ENCODE results near the gene SOX15. TPM values are rescaled to one million over a fixed set of nuclear protein-coding genes. Genes with fewer than 3 reads are reported as not detected.

The SOX15 gene
- total and polyA plus RNA-seq, 2 of the 13 experiments (the other 11 are each of a cell fraction or from before 2014, with no cell fraction given): 0.07 to 0.18 TPM

DNA sequence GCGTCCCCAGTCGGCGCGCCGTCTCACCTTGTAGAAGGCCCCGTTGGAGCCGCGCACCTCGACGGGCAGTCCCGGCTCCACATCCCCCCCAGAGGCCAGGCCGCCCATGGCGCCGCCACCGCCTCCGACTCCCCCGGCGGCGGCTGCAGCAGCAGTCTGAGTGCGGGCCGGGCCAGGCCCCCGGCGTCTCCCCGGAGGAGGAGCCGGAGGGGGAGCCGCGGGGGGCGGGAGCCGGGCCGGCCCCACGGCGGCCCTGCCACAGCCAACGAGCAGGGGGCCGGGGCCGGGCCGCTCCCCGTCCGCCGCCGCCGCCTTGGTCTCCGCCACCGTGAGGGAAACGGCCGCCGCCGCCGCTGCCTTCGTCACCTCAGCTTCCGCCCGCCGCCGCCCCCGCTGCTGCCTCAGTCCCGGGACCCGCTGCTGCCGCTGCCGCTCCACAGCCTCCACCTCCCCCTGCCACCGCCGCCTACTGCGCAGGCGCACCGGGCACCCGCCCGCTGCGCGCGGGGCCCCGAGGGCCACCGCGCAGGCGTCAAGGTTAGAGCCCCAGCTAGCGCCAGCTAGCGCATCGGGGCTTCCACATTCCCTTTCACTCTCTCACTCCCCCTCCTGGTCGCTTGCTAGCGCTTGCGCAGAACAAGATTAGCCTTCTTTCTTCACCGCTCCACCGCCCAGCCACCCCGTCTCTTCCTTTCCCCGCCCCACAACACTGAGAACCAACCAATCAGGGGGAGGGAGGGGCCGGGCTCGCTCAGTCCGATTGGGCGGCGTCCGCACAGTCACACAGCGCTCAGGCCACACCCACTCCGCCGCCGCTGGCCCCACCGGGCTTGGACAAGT, 24.8 kb upstream of the SOX15 start, which contains the start of gene FXR2 (continued):
- TF ChIP-seq, protein P1, sequence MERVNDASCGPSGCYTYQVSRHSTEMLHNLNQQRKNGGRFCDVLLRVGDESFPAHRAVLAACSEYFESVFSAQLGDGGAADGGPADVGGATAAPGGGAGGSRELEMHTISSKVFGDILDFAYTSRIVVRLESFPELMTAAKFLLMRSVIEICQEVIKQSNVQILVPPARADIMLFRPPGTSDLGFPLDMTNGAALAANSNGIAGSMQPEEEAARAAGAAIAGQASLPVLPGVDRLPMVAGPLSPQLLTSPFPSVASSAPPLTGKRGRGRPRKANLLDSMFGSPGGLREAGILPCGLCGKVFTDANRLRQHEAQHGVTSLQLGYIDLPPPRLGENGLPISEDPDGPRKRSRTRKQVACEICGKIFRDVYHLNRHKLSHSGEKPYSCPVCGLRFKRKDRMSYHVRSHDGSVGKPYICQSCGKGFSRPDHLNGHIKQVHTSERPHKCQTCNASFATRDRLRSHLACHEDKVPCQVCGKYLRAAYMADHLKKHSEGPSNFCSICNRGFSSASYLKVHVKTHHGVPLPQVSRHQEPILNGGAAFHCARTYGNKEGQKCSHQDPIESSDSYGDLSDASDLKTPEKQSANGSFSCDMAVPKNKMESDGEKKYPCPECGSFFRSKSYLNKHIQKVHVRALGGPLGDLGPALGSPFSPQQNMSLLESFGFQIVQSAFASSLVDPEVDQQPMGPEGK (CRISPR knock-in tag; IDR thresholded peaks at IDR 0.05): no peak; the same call in 1 of the 2 replicates
- TF ChIP-seq JARID2 (CRISPR knock-in tag; IDR thresholded peaks at IDR 0.05; ENCODE audit: insufficient replicate concordance): no peak
- peak; percentile 64 for TF ChIP-seq THAP11 (CRISPR knock-in tag; IDR thresholded peaks at IDR 0.05)
- TF ChIP-seq HES4 (CRISPR knock-in tag; IDR thresholded peaks at IDR 0.05; ENCODE audit: borderline replicate concordance): peak; percentile 59; the same call in 1 of the 2 replicates
- no peak for TF ChIP-seq MAFF (IDR thresholded peaks at IDR 0.05; ENCODE audit: low read depth, low read length)
- TF ChIP-seq, protein P2, sequence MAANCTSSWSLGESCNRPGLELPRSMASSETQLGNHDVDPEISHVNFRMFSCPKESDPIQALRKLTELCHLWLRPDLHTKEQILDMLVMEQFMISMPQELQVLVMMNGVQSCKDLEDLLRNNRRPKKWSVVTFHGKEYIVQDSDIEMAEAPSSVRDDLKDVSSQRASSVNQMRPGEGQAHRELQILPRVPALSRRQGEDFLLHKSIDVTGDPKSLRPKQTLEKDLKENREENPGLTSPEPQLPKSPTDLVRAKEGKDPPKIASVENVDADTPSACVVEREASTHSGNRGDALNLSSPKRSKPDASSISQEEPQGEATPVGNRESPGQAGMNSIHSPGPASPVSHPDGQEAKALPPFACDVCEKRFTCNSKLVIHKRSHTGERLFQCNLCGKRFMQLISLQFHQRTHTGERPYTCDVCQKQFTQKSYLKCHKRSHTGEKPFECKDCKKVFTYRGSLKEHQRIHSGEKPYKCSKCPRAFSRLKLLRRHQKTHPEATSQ (CRISPR knock-in tag; IDR thresholded peaks at IDR 0.05; ENCODE audit: borderline replicate concordance): no peak
- peak; percentile 78; the same call in 1 of the 2 replicates for TF ChIP-seq ZFP82 (CRISPR knock-in tag; IDR thresholded peaks at IDR 0.05; ENCODE audit: borderline replicate concordance)
- TF ChIP-seq, protein P3, sequence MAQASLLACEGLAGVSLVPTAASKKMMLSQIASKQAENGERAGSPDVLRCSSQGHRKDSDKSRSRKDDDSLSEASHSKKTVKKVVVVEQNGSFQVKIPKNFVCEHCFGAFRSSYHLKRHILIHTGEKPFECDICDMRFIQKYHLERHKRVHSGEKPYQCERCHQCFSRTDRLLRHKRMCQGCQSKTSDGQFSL (CRISPR knock-in tag; IDR thresholded peaks at IDR 0.05): no peak
- TF ChIP-seq ZNF431 (CRISPR knock-in tag; IDR thresholded peaks at IDR 0.05; ENCODE audit: borderline replicate concordance, low read depth): 0 out of 2 replicates have a peak, but pooled peaks have one; percentile 26
- no peak for TF ChIP-seq RORA (CRISPR knock-in tag; IDR thresholded peaks at IDR 0.05)
- TF ChIP-seq SP4 (CRISPR knock-in tag; IDR thresholded peaks at IDR 0.05): peak; percentile 31
- peak; percentile 53; the same call in 1 of the 2 replicates for TF ChIP-seq ESRRA (CRISPR knock-in tag; IDR thresholded peaks at IDR 0.05; ENCODE audit: low read depth)
- no peak for TF ChIP-seq MXD4 (CRISPR knock-in tag; IDR thresholded peaks at IDR 0.05)
- no peak for TF ChIP-seq FOXO1 (CRISPR knock-in tag; IDR thresholded peaks at IDR 0.05)
- TF ChIP-seq HOXA7 (CRISPR knock-in tag; IDR thresholded peaks at IDR 0.05): no peak
- TF ChIP-seq ARNT2 (CRISPR knock-in tag; IDR thresholded peaks at IDR 0.05; ENCODE audit: low read depth): 0 out of 2 replicates have a peak, but pooled peaks have one; percentile 69
- TF ChIP-seq ZNF3 (CRISPR knock-in tag; IDR thresholded peaks at IDR 0.05): no peak
- TF ChIP-seq ZNF549 (CRISPR knock-in tag; IDR thresholded peaks at IDR 0.05): no peak
- TF ChIP-seq, protein P4, sequence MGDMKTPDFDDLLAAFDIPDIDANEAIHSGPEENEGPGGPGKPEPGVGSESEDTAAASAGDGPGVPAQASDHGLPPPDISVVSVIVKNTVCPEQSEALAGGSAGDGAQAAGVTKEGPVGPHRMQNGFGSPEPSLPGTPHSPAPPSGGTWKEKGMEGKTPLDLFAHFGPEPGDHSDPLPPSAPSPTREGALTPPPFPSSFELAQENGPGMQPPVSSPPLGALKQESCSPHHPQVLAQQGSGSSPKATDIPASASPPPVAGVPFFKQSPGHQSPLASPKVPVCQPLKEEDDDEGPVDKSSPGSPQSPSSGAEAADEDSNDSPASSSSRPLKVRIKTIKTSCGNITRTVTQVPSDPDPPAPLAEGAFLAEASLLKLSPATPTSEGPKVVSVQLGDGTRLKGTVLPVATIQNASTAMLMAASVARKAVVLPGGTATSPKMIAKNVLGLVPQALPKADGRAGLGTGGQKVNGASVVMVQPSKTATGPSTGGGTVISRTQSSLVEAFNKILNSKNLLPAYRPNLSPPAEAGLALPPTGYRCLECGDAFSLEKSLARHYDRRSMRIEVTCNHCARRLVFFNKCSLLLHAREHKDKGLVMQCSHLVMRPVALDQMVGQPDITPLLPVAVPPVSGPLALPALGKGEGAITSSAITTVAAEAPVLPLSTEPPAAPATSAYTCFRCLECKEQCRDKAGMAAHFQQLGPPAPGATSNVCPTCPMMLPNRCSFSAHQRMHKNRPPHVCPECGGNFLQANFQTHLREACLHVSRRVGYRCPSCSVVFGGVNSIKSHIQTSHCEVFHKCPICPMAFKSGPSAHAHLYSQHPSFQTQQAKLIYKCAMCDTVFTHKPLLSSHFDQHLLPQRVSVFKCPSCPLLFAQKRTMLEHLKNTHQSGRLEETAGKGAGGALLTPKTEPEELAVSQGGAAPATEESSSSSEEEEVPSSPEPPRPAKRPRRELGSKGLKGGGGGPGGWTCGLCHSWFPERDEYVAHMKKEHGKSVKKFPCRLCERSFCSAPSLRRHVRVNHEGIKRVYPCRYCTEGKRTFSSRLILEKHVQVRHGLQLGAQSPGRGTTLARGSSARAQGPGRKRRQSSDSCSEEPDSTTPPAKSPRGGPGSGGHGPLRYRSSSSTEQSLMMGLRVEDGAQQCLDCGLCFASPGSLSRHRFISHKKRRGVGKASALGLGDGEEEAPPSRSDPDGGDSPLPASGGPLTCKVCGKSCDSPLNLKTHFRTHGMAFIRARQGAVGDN (CRISPR knock-in tag; IDR thresholded peaks at IDR 0.05): peak; percentile 63
- TF ChIP-seq JUN (CRISPR knock-in tag; IDR thresholded peaks at IDR 0.05): no peak
- TF ChIP-seq EP300 (IDR thresholded peaks at IDR 0.05; ENCODE audit: low read depth in 2 of 2, low read length in 2 of 2): peak in 1 of 2 experiments; percentile 22; a peak in 1 of 4 replicates
- TF ChIP-seq EP300 (CRISPR knock-in tag; IDR thresholded peaks at IDR 0.05; ENCODE audit: borderline replicate concordance): no peak

All from HepG2 (cell line).